ENCODE data around the gene GALR3.
A peak's percentile ranks its signal among the peaks of the same experiment; 100 is the strongest.

Gene GALR3

DNA sequence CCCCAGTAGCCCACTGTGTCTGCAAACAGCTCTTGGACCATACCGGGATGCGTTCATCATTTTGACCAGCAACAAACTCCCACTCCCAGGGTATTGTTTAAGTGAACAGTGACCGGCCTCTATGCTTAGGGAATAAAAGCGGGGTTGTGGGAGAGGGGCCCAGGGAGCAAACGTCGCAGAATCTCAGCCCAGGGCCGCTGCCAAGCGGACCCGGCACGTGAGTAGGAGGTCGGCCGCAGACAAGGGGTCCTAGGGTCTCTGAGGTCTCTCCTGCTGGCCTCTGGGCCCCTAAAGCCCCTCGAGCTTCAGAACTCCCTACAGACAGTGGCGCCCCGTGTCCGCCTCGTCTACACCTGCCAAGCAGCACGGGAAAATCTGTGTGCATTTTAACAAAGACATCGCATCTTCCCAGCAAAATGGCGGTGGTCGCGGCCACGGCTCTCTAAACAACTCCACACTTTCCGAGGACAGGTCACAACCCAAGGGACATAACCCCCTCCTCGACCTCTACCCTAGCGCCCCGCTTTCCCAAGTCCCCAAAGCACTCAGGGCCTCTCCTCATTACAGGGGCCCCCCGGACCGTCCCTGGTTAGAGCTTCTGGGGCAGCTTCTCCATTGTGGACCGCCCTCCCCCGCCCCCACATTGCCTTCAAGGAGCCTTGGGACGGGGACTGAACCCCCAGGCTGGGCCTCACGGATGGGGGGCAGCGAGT is 19.4 kb upstream of the GALR3 start:
- no peak for DNase-seq

GRCh38 chr22:37804352-37804880 is 18.8 kb upstream of the GALR3 start:
- no peak for DNase-seq

GRCh38 chr22:37804881-37805809 is 18.0 kb upstream of the GALR3 start:
- DNase-seq = peak; percentile 50

DNA sequence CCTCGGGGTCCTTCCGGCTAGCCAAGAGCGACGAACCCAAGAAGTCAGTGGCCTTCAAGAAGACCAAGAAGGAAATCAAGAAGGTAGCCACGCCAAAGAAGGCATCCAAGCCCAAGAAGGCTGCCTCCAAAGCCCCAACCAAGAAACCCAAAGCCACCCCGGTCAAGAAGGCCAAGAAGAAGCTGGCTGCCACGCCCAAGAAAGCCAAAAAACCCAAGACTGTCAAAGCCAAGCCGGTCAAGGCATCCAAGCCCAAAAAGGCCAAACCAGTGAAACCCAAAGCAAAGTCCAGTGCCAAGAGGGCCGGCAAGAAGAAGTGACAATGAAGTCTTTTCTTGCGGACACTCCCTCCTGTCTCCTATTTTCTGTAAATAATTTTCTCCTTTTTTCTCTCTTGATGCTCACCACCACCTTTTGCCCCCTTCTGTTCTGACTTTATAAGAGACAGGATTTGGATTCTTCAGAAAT is 17.3 kb upstream of the GALR3 start:
- no peak for DNase-seq

- no peak for DNase-seq
Observed at GRCh38 chr22:37806409-37807333, 16.5 kb upstream of the GALR3 start.

DNA sequence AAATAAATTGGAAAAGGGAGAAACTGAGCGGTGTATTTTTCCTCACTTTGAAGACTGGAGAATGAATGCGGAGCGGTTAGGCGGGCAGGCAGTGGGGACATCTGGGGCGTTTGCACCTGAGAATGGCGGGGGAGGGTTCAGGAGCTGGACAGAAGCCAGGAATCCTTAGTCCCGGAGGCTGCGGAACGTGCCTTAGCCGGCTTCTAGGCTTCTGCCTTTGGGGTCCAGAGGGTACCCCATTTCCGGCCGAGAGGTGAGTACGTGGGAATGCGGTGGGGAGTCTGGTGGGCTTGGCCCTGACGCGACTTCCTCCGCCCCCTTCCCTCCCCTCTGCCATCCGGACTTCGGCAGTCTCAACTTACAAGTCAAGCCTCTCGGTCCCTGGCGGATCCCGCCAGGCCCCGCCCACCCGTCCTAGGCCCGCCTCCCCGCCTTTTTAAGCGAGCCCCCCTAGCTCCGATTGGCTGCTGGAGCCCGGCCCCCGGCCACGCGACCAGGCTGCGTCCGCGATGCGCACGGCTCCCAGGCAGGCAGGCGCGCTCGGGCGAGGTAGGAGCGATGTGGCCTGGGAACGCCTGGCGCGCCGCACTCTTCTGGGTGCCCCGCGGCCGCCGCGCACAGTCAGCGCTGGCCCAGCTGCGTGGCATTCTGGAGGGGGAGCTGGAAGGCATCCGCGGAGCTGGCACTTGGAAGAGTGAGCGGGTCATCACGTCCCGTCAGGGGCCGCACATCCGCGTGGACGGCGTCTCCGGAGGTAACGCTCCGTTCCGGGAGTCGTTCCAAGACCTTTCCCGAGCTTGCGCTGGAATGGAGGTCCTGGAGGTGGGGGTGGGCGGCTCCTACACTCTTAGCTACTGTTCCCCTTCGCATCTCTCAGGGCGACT is 15.5 kb upstream of the GALR3 start, which contains the start of gene GCAT:
TSS of gene GCAT (plus strand) at position 525 of the 884 bp plus-strand sequence. CDS start at position 559, 34 bp downstream.
- peak; percentile 78 for DNase-seq

DNA sequence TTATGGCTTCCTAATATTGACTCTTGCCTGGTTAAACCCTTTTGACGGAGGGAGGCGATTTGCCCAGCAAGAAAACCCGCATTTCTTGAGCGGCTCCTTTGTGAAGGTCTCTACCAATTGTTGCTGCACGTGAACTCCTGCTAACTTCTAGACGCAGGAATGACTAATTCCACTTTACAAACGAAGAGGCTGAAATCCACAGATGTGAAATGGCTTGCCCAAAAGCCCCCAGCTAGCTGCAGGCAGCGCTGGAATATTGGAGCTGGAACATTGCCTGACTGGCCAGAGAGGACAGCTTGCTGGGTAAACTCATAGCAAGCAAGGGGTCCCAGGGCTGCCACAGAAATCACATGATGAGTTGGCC is 14.9 kb upstream of the GALR3 start:
- DNase-seq = no peak

GRCh38 chr22:37809672-37810333 is 13.4 kb upstream of the GALR3 start:
- no peak for DNase-seq

DNA sequence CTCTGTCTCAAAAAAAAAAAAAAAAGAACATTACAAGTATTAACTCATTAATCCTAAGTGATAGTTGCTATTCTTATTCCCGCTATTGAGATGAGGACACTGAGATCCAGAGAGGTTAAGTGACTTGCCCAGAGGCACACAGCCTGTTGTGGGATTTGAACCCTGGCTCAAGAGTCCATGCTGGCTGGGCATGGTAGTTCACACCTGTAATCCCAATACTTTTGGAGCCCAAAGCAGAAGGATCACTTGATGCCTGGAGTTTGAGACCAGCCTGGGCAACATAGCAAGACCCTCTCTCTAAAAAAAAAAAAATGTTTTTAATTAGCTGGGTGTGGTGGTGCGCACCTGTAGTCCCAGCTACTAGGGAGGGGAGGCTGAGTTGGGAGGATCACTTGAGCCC is 11.3 kb upstream of the GALR3 start:
- no peak for DNase-seq

GRCh38 chr22:37812869-37813678 is 10.1 kb upstream of the GALR3 start:
- DNase-seq = no peak

- no peak for DNase-seq
Observed at GRCh38 chr22:37815593-37815992, 7.6 kb upstream of the GALR3 start.

- no peak for DNase-seq
Observed at GRCh38 chr22:37816543-37817180, 6.5 kb upstream of the GALR3 start.

DNA sequence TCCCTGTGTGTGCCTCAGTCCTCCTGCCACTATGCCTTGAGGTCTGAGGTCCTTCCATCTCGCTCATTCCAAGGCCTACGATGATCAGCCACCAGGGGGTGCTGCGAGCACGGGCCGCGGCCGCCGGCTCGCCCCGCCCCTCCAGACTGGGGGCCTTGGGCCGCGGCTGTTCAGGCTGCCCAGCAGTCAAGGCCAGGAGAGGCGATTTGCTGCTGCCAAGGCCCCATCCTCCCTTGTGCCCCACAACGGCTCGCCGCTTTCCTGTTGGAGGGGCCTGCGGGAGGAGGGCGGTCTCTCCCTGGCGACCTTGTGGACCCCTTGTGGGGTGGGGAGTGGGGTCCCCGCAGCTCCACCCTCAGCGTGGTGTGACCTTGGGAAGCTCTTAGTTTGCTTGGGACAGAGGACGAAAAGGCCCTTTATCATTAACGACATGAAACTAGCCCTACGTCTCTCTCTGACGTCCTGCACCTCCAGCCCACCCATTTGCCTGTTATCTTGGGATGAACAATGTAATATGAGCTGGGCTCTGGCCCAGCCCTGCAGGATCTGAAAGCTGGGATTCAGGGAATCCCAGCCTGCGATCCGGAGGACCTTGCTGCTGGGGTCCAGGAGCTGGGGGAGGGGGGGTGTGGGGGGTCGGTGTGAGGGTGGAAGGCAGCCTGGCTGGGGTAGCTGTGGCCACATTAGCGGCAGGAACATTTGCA is 5.3 kb upstream of the GALR3 start:
- peak; percentile 46 for DNase-seq

DNA sequence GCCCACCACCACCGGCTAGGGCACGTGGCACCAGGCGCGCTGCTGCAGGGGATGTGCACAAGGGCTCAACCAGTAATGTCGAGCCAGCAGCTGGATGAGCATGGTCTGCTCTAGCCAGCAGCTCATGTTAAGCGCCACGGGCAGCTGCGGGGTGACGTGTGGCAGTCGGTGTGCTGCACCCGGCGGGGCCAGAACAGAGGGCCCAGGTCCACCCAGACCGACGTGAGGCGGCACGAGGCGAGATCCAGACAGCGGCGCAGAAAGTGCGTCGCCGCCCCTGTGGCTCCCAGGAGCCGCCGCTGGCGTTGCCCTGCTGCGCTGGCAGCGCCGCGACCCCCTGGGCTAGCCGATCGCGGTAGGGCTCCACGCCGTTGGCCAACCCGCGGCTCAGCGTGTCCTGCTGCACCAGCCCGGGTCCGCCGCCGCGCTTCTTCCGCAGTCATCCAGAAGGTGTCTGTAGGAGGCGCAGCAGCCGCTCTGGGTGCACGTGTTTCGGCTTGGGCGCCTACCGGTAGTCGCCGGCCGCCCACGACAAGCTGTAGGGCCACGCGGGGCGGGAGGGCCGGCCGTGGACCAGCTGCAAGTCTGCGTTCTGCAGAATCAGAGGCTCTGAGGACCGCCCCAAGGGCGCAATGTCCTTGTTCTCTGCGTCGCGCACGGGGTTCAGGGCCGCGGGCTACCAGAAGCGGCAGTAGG is 4.6 kb upstream of the GALR3 start:
- no peak for DNase-seq

- DNase-seq = no peak
Observed at GRCh38 chr22:37819105-37819433, 4.1 kb upstream of the GALR3 start.

- no peak for DNase-seq
Observed at GRCh38 chr22:37820350-37820749, 2.8 kb upstream of the GALR3 start.

GRCh38 chr22:37822079-37822833 is 926 bp upstream of the GALR3 start:
- DNase-seq = no peak
